HG02943 (cell line): Measurements from ENCODE around the gene SLC35B1.

Experiments
- ATAC-seq: cut with Tn5 transposase; IDR thresholded peaks from one replicate; pipeline ENCODE4 v1.9.1; 2021; ENCODE audit warnings: mild to moderate bottlenecking, low read depth, moderate library complexity; ENCODE audit not compliant: unreplicated experiment

Gene SLC35B1

DNA sequence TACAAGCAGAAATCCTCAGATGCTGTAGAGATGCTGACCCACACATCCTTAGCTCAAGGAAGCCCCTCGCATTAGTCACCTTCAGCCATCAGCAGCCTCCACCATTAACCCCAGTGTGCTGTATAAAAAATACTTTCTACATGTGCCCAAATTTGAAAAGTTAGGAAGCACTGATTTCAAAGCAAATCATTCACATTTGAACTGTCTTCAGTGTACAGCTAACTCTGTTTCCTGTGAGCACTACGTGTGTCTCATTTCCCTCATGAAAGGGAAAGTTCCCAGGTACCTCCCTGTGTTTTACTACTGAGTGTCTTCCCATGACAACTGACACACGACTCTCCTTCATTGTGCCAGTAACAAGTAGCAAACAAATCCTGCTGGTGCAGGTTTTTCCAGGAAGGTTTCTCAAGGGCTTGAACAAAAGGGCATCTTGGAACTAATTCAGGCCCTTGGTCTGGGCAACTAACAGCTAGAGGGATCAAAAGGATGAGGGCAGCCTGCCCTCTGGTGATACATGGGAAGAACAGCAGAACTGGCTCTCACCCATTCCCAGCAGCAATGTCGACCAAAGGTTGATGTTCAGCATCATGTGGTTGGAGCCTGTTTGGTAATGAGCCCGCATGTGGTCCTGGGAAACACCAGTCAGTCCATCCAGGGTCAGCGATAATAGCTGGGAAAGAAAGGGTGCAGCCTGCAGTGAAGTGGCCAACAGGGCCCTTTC is 4.0 kb downstream of the SLC35B1 start:
- no peak for ATAC-seq

DNA sequence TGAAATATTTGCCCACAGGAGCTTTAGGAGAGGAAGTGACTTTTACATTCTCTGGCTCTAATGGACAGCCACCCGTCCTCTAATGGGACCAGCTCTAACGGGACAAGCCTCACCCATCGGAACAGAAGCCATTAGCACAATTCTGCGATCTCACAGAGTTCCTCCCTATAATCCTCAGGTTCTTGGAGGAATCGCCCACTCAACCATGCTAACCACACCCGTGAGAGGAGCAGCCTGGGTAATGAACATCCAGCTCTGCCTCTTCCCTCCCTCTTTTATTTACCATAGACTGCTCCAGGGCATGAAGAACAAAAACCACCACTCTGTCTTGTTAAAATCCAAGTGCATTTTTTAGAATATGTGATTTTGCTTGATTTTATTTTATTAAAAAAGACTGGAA is 6.8 kb downstream of the SLC35B1 start:
- ATAC-seq, result no peak

DNA sequence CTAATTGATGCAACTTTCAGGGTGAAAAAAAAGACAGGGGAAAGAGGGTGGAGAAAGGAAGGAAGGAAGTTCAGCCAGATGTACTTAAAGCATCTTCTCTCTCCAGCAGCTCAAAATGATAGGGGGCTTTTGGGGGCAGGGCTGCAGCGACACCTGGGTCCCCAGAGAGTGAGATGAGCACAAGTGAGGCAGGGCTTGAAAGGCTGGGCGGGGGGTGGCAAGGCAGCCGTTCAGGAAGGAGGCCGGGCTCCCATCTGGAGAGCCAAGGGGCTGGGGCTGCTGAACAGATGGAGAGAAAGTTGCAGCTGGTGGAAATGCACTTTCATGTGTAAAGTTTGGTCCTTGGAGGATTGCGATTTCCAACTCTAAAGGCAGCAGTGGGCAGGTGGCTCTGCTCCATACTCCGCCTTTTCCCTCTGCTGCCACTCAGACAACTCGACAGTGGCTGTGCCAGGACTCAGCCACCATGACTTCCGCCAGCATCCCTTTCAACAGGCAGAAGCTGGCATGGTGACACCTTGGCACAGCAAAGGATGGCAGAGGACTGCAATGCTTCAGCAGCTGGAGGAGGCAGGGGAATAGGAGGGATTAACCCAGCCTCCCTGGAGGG is 7.7 kb downstream of the SLC35B1 start:
- ATAC-seq, result no peak

DNA sequence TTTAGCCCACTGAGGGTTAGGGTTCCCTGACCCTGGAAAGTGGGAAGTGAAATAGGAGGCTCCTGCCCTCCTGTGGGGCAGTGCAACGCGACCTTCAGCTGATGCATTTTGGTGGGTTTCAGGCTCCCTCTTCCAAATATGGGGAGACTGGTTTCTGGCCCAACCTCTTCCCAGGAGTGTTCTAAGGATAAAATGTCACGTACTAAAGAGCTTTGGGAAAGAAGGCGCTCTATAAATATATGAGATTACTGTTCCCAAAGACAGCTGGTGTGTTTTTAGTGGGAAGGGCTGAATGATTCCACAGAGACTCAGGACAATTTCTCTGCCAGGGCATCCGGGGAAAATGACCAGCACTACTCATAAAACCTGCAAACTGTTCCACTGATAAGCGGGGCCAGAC is 9.8 kb downstream of the SLC35B1 start:
- ATAC-seq, result no peak

DNA sequence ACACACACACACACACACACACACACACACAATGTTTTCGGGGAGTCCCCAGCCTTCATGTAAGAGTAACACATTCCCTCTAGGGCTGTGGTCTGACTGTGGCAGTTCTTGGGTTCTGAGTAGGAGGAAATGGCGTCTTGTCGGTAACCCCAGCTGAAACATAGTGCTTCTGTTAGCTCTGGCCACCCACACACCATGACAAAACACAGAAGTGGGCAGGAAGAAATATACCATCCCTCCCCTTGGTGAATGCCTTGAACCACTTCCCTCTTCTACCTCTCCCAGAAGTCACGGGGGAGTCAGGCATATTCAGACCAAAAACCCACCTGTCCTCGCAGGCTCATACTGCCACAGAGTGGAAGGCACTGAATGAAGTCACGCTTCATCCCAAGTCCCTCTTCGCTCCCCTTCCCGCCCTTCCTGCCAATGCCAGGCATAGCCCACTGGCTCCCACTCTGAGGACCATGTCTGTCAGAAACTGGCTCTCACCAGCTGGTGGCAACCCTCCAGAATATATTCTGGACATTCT is 11.5 kb downstream of the SLC35B1 start:
- ATAC-seq, result no peak

DNA sequence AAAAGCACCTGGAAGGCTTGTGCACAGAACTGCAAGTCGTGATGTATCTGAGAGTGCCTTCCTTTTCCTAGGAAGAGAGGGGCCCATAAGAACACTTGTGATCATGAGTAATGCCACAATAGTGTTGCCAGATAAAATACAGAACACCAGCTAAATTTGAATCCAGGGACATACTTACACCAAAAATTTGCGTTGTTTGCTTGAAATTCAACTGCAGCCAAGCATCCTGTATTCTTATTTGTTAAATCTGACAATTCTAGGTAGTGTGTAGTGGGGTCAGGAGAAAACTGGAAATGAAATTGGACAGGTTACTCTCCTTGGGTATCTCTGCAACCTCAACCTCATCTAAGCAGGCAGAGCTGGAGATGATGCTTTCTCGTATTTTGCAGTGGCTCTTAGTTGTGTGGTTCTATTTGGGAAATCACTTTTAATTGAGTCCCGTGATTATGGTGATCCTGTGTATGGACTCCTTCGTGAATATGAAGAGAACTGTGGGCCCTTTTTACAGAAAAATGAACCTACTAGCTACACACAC is 12.0 kb downstream of the SLC35B1 start:
- ATAC-seq, result no peak

DNA sequence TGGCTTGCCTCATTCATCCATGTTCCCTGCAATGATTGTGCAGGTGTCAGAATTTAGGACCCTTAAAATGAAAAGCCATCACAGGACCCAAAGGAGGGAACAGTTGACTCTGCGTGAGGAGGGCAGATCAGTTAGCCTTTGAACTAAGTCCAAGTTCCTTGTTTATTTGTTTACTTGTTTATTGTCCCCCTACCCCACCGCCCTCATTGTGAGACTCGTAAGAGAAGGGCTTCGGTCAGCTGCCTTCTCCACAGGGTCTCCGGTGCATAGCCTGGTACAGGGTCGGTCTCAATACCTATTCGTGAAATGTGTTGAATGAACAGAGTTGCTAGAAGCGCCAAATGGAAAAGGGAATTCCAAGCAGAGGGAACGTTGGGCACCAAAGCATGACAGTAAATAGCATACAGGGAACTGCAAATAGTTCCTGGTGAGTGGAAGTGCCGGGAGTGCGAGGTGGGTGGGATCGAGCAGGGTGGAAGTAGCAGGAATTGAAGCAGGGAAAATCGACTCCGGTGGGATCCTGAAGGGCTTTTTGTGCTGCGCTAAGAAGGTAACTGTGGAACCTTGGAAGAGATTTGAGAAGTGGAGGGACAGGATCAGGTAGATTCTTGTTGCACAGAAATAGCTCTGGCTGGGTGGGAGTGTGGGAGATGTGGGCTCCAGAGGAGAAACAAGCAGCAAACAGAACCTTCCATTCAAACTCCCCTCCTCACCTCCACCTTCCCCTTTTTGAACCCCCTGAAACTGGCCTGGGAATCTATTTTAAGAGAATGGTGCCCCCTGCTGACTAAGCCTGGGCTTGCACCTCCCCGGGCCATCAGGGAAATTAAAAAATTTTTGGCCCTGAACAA is 12.7 kb downstream of the SLC35B1 start:
- no peak for ATAC-seq

DNA sequence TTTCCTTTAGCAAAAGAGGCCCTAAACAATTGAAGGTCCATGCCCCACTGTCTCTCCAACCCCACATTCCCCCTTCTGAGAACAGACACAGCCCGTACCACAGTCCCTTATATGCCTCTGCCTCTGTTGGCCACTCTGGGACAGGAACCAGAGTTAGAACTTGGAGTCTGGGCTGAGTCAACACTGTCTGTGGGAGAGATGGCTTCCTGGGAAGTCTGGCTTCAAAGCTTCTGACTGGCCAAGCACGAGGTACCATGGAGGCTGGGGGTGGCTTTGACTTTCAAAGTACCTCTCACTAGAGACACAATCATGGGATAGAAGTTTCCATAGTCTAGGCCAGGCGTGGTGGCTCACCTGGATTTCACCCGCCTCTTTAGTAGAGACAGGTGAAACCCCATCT is 15.0 kb downstream of the SLC35B1 start:
- ATAC-seq, result no peak

DNA sequence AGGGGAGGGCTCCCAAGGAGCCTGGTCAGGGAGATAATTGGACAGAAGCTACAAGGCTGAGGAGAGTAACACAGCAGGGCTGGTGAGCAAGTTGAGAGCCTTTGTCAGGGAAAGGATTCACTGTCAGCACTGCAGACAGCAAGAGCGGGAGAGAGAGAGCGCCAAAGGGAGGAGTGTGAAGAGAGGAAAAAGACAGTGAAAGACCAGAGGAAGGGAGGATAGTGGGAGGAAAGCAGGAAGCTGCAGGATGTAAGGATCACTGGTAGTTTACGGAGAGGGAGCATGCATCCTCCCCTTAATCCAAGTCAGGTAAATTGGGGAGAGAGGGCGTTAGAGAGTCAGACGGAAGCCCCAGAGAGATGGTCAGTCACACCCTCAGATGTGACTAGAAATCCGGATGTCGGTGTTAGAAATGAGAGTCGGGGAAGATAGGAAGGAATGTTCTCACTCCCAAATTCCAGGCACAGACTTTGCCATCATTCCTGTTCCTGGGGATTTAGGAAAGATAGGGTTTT is 16.0 kb downstream of the SLC35B1 start:
- ATAC-seq, result no peak

DNA sequence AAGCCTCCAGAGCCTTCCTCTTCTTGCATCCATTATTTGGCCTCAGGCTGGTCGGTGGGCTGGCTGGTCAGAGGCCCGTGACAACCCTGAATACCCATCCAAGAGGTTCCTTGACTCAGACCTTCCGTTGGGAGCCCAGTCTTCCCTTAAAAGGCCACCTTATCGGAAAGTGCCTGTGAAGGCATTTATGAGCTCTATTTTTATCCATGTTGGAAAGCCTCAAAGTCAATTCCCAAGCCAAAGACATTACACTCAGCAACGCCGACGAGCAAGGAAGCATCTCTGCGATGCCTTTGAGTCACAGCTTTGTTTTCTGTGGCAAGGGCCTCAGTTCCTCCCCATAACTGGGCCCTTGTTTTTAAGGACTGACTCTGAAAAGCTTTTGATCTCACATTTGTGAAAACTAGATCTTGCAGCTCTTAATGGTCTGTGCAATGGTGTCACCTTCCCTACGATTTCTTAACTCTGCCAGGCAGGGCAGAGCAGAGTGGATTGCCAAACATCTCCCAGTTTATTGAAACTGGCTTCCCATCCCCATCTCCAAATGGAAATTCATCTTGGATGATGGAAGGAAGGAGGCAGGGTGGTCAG is 16.6 kb downstream of the SLC35B1 start:
- no peak for ATAC-seq

DNA sequence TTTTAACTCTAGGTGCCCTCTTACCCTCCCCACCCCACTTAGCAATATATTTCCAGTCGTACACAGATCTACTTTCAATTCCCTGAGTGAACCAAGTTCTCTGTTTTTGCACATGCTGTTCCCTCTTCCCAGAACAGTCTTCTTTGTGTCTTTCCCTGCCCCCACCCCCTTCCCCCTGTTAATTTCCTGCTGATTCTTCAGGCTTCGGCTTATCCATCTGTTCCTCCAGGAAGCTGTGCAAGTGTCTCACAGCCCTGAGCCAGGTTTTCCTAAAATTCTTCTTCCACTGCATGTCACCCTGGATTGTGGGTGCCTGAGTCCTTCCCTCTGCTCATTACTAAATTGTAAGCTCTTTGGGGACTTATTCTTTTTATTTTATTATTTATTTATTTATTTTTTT is 17.5 kb downstream of the SLC35B1 start:
- no peak for ATAC-seq

DNA sequence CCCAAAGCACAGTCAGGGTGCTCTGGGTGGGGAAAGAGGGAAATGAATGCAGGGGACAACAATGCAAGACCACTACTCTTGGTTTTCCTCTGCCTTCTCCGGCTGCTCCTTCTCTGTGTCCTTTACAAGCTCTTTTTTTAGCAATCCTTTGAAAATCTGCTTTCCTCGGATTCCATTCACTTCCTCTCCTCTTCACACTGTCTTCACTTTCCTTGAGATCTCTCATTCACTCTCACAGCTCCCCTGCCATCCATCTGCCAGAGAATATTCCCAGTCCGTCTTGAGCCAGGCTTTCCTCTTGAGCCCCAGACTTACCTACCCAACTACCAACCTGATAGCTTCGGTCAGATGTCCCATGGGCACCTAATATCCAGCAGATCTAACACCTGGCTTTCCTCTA is 18.9 kb downstream of the SLC35B1 start:
- ATAC-seq, result no peak

DNA sequence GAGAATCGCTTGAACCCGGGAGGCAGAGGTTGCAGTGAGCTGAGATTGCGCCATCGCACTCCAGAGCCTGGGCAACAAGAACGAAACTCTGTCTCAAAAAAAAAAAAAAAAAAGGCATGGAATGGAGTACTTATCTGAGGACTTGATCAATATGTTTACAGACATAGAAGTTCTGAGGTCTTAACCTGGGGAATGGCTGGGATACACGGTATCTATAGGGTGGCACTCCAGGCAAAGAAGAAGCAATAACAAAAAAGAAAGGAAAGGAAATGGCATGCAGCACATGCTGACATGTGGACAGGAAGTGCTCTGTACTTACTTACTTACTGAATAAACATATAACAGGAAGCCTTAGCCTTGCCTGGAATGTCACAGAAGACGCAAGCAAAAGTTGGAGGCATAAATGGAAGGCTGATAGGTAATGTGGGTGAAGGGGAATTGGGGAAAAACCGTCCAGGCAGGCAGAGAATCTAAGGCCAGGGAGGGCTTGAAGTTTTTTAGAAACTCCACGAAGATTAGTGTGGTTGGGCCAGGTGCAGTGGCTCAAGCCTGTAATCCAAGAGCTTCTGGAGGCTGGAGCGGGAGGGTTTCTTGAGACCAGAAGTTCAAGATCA is 19.8 kb downstream of the SLC35B1 start:
- no peak for ATAC-seq

DNA sequence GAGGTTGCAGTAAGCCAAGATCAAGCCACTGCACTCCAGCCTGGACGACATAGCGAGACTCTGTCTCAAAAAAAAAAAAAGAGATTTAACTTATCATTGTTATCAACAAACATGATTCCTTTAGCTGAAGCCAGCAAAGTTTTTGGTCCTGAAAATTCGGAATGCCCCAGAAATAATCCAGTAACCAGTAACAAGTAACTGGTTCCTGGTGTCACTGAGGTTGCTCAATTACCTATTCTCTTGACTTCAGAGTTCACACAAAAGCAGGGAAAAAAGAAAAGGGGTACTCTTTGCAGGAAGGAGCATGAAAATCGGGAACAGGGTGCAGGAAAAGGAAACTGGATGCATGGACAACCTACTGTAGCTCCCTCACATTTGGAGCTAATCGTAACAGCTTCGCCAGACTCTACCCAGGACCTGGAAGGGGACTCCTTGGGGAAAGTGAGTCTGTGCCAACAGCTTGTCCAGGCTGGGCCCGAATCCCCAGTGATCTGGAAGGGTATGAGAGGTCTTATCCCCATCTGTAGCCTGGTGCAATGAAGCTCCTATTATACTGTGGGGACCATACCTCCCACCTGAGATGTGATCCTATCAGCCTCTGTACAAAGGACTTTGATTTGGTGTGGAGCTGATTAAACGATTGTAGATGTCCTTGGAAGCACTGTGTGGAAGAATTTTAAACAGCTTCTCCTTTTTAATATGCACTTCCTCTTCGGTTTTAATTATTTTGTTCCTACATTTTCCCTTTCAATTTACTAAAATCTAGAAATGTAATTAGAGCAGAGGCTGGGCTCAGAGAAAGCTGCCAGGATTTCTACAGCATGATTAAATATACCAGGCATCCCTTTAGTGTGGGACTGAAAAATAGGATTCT is 26.4 kb downstream of the SLC35B1 start:
- no peak for ATAC-seq

DNA sequence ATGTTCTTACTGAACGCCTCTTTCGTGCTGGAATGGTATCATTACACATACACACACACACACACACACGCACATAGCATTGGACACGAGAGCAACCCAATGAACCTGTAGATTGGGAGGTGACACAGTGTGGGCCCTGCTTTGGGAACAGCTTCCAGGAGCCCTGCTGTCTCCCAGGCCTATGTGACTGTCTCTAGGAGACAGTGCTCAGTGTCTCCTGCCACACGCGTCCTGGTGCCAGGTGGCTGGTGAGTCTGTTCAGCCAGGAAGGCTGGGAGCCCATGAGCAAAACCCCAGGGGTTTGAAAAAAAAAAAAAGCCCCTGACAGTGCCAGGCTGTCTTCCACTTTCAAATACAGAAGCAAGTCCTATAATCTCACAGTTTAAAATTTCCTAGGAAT is 27.4 kb downstream of the SLC35B1 start:
- ATAC-seq, result no peak

DNA sequence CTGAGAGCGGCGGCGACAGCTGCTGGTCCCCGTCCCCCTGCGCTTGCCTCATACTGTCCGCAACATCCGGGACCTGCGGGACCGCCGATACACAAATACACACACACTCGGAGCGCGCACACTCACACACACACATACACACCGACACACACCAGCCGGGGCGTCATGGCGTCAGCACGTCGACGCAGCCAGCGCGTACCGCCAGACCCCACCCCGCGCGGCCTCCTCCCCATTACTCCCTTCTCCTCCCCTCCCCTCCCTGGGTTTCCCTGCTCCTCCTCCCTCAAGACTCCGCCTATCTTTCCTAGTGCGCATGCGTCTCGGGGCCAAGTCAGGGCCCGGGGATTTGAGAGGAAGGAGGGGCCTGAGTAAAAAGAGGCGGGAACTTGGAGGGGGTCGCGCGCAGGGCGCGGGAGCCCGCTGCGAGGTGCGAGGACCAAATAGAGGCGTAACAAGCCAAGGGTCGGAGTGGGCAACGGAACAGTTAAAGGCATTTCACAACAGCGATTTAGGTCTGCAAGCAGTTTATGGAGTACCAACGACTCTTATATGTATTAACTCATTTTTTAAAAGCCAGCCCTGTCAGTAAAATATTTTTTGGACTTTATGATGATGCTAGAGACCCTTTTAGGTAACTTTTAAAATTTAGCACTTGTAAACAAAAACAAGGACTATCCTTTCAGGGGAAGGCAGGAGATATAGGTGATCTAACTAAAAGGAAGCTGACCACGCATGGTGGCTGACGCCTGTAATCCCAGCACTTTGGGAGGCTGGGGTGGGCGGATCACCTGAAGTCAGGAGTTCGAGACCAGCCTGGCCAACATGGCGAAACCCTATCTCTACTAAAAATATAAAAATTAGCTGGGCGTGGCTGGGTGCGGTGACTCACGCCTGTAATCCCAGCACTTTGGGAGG is 29.6 kb downstream of the SLC35B1 start, which contains the start of gene SPOP:
Gene SPOP (minus strand): TSS at position 165 of the 915 bp plus-strand sequence. CDS start 55,287 bp downstream, outside the sequence.
- peak; percentile 70 for ATAC-seq

DNA sequence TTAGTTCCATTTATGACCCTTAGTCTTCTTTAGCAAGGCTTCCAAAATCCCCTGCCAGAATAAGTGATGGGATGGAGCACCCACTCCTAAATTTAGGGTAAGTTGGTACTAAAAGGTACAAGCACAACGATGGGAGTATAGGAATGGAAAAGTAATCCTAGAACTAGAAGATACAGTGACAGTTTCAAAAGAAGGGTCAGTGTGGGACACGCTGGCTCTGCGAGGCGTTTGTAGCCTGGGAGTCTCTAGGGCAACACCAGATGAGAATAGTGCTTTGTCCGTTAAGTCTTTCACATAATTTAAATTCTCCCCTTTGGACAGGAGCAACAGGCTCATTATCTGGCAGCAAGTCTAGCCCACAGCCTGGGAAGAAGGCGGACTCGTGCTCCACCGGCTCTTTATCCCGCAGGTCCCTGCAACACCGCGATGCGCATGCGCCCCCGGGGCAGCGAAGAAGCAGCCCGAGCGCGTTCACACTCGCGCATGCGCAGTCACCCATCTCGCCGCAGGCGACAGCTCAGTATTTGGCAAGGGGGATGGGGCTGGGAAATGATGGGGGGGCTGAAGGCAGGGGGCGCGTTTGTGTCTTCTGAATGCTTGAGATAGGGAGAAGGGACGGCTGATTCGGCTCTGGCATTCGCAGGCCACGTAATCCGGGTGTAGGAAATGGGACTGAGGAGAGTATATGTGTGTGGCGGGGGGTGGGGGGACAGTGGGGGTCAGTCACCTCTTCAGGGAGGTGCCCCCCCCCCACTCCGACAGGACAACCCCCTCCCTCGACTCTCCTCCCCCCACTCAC is 30.4 kb downstream of the SLC35B1 start:
- peak; percentile 50 for ATAC-seq
